Right lobe of liver (tissue), 6 donors: ENCODE data around the gene HOXD4. TPM values are rescaled to one million over a fixed set of nuclear protein-coding genes. Genes with fewer than 3 reads are reported as not detected.

Experiments used
- ATAC-seq, 4 donors: fragments of 200-7000 bp; cut with Tn5 transposase; one replicate each; pipeline ENCODE4 v1.9.1; 2020; ENCODE audit warnings: mild to moderate bottlenecking in 4 of 4, moderate library complexity in 4 of 4
- DNase-seq, 3 donors: peaks; one replicate each; pipeline ENCODE4 v3.0.0-alpha.2; 2020
- H3K27ac ChIP-seq, 3 donors: fragments of 200-600 bp; one replicate each; pipeline ENCODE4 v1.8.0; 2022
- H3K27me3 ChIP-seq, 2 donors: fragments of 200-600 bp; one replicate each; pipeline ENCODE4 v1.8.0; 2022
- H3K36me3 ChIP-seq, 4 donors: fragments of 200-600 bp; sonication (generic) in 1 of 4; one replicate each; pipeline versions ENCODE4 v1.5.1 to v1.8.0; 2017 to 2022; ENCODE audit warnings: control low read depth in 1 of 4
- H3K4me1 ChIP-seq, 4 donors: fragments of 200-600 bp; sonication (generic) in 1 of 4; one replicate each; pipeline versions ENCODE4 v1.5.1 to v1.8.0; 2017 to 2022; ENCODE audit warnings: control low read depth in 1 of 4
- H3K4me3 ChIP-seq, 3 donors: fragments of 200-600 bp; one replicate each; pipeline ENCODE4 v1.8.0; 2022
- H3K9me3 ChIP-seq, 4 donors: fragments of 200-600 bp; sonication (generic) in 1 of 4; one replicate each; pipeline versions ENCODE4 v1.5.1 to v1.8.0; 2017 to 2022; ENCODE audit warnings: control low read depth in 1 of 4
- CTCF ChIP-seq, 4 donors: fragments of 200-600 bp in 3 of 4; fragments of 450-650 bp in 1 of 4; IDR thresholded peaks; one replicate each; pipeline versions ENCODE4 v1.5.1 to v1.8.0; 2016 to 2022; ENCODE audit warnings: antibody characterized with exemption in 4 of 4, mild to moderate bottlenecking in 2 of 4
- POLR2A ChIP-seq: fragments of 450-650 bp; IDR thresholded peaks from one replicate; pipeline ENCODE4 v1.6.1; 2017; ENCODE audit warnings: antibody characterized with exemption, mild to moderate bottlenecking
- WGBS: methylation state at CpG from one replicate; pipeline ENCODE4 v1.1.6; 2018; ENCODE audit warnings: low coverage, low lambda C conversion rate; ENCODE audit not compliant: insufficient coverage; ENCODE audit errors: missing lambda C conversion rate; 5-methylcytosine and 5-hydroxymethylcytosine counted together
- intact Hi-C, 2 donors: fragments of 100-400 bp; cut with DNase I; formaldehyde crosslinking; loops; one replicate each; pipeline versions ENCODE4 v1.11.2 to v1.14.1; 2022
- total RNA-seq, 6 experiments: library from RNA; depleted of rRNA in 2 of 6; stranded (reverse); fragments of >200 nt in 2 of 6; fragmentation: NEBNext Ultra II Directional in 3 of 6; extraction: Animal tissue kit (Norgen Biotek cat#: 25700) in 3 of 6; gene quantifications; one replicate each; pipeline versions ENCODE4 v1.1.0 to v1.2.4, GENCODE V29; 2016 to 2023
- donor health status: DM: no; HTN: yes; CAD: no.
- donor health status: DM: no; HTN: no; CAD: no.
- donor health status: DM: no; HTN: no; CAD: no.
- donor health status: DM: no; HTN: yes; CAD: no.
- donor health status: DM: no; HTN: yes; CAD: no.

HOXD4 gene
- total RNA-seq, 6 experiments from 2014 or later: not detected

DNA sequence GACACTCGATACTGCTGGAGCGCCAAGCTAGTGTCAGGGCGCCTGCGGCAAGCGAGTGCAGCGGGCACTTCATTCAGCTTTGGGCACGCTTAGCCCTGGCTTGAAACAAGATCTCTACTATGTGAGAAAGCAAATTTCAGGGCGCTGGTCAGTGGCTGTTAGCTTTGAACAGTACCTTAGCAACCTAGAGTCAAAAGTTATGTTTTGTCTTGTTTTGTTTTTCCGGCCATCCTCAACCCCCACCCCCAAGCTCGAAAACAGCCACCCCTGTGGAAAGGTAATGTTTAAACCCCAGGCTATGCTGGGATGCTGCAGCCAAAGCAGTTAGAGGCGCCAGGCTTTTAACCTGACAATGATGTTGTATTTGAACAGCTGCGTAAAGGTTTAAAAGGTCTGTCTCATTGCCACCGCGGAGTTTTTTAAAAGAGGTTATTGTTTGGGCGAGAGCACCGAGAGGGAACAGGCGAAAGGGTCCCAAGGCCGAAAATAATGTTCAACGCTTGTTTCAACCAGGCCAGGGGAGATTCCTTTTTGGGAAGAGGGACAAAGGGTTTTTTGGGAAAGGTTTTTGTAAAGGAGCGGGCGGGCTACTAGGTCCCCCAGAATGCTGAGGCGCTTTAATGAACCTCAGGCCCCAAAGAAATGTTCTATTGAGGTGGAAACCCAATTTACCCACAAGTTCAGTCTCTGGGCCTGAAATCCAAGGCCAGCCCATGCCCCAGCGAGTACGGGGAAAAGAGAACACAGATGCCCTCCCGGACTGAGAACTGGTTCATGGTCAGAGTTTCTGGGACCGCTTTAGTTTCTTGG, 37.0 kb upstream of the HOXD4 start:
- Histone ChIP-seq H3K36me3 (no peaks in the 10 kb centered on the region), H3K4me1 (no peaks in the 10 kb centered on the region), H3K9me3 (no peaks in the 10 kb centered on the region), H3K4me3 (no peak overlapping the region), H3K27ac (no peak overlapping the region), H3K27me3 (peaks cover 18 to 92% of the 10 kb centered on the region in 2 donors)
- intact Hi-C loops: no loop called here
- DNase-seq (no peak), ATAC-seq (no peak)
- 7% methylated on average over 22 of the region's 26 CpGs for WGBS
- TF ChIP-seq CTCF (IDR thresholded peaks at IDR 0.05) (no peak), POLR2A (no peak)

DNA sequence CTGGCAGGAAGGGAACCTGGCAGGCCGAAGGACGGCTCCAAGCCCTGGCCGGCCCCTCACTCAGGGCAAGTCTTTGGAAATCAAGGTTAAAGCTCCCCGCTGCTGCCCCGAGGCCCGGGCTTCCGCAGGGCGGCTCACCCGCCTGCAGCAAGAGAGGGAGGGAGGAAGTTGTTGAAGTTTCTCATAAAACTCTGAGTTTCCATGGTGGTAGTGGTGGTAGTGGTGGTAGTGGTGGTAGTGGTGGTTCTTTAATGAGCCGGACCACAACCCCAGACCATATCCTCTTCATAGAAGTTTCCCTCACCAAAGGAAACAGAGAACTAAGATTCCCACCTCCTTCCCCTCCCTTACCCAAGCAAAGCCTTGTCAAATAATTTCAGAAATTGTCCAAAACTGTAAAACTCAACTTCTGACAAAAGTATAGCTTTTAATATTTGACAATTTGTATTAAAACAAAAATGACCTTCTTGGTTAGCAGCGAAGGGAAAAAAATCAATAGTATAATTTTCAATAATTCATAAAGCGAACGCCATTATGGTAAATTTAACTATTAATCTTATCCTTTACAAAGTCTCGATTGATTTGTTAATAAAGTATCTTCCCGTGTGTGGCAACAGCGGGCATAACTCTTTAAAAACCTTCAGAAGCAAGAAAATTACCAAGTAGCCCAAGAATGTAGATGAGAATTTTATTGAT, 36.3 kb upstream of the HOXD4 start:
- intact Hi-C loops: no loop called here
- Histone ChIP-seq H3K4me3 (no peak overlapping the region), H3K27me3 (peaks cover 21 to 91% of the 10 kb centered on the region in 2 donors), H3K9me3 (no peaks in the 10 kb centered on the region), H3K36me3 (no peaks in the 10 kb centered on the region), H3K4me1 (no peaks in the 10 kb centered on the region), H3K27ac (no peak overlapping the region)
- ATAC-seq (no peak), DNase-seq (no peak)
- WGBS: 15% methylated on average over 13 of the region's 16 CpGs
- TF ChIP-seq CTCF (IDR thresholded peaks at IDR 0.05): no peak
- TF ChIP-seq POLR2A: no peak

DNA sequence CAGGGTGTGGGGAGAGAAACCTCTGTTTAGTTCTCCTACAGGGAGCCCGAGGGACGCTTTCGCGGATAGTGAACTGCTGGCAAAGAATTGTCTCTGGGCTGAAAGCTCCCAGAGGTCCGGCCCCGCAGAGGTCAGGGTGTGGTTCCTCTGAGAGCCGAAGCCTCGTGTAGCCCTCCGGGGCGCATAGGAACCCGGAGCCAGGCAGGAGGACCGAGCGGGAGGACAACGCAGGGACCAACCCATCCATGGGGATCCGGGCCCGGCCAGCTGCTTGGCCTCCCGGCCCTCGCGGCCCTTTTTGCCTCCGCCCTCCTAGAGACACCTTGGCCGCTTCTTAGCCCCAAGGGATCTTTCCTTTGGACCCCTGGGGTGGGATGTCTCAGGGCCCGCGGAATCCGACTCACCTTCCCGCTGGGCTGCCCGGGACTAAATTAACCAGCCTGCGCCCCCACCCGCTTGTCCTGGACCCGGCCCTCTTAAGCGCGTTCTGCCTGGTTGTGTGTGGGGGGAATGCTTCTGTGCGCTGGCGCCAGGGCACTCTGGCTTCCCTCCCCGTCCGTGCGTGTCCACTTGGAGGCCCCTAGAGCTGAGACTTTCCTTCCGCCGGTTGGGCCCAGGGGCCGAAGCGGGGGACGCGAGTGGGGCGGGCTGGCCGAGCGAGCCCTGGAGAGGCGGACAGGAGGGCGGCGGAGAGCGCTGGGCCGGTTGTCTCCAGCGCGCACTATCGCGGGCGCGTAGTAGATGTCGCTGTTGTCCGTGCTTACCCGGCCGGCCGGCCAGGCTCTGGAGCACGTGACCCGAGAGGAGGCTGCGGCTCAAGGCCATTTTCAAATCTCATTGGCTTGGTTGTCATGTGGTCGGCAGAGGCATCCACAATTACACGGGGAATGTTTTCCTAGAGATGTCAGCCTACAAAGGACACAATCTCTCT, 35.2 kb upstream of the HOXD4 start, which contains the start of gene HOXD10:
Gene HOXD10, plus strand, starts transcription at position 896 of the 931 bp plus-strand sequence. CDS start 56 bp downstream, outside the sequence.
- no peak for DNase-seq
- H3K4me3 ChIP-seq: no peak within 1 kb of the TSS

GRCh38 chr2:176117162-176117822, 34.1 kb upstream of the HOXD4 start:
- no peak for ATAC-seq
- peaks cover 35 to 89% of the 10 kb centered on the region in 2 donors for H3K27me3 ChIP-seq
- 17% methylated on average over 11 of the region's 40 CpGs for WGBS
- H3K4me1 ChIP-seq: peaks cover 0 to 1% (median 0%) of the 10 kb centered on the region in 4 donors
- no peak for DNase-seq
- H3K27ac ChIP-seq: no peak overlapping the region
- intact Hi-C loops: no loop called here
- no peak overlapping the region for H3K4me3 ChIP-seq
- no peaks in the 10 kb centered on the region for H3K36me3 ChIP-seq
- H3K9me3 ChIP-seq: no peaks in the 10 kb centered on the region
- TF ChIP-seq CTCF (IDR thresholded peaks at IDR 0.05) (no peak), POLR2A (no peak)

More for the DNA sequence above, 35.2 kb upstream of the HOXD4 start, which contains the start of gene HOXD10:
- no peaks in the 10 kb centered on the region for H3K9me3 ChIP-seq
- H3K36me3 ChIP-seq: no peaks in the 10 kb centered on the region
- 3% methylated on average over 13 of the region's 66 CpGs for WGBS
- TF ChIP-seq POLR2A: no peak
- intact Hi-C loops: no loop called here
- peaks cover 30 to 87% of the 10 kb centered on the region in 2 donors for H3K27me3 ChIP-seq
- no peaks in the 10 kb centered on the region for H3K4me1 ChIP-seq
- peak in 1 of 4 donors; percentile 20 for ATAC-seq
- H3K27ac ChIP-seq: no peak within 1 kb of the TSS
